ENCODE measurements around the gene SERTAD2. TPM values are rescaled to one million over a fixed set of nuclear protein-coding genes. Genes with fewer than 3 reads are reported as not detected.

Gene SERTAD2
- total RNA-seq, 1 donor from 2014 or later: 21.9 TPM

- peak; percentile 59 for ATAC-seq
These were observed 46.1 kb downstream of the SERTAD2 start for GRCh38 chr2:64607381-64608304.

DNA sequence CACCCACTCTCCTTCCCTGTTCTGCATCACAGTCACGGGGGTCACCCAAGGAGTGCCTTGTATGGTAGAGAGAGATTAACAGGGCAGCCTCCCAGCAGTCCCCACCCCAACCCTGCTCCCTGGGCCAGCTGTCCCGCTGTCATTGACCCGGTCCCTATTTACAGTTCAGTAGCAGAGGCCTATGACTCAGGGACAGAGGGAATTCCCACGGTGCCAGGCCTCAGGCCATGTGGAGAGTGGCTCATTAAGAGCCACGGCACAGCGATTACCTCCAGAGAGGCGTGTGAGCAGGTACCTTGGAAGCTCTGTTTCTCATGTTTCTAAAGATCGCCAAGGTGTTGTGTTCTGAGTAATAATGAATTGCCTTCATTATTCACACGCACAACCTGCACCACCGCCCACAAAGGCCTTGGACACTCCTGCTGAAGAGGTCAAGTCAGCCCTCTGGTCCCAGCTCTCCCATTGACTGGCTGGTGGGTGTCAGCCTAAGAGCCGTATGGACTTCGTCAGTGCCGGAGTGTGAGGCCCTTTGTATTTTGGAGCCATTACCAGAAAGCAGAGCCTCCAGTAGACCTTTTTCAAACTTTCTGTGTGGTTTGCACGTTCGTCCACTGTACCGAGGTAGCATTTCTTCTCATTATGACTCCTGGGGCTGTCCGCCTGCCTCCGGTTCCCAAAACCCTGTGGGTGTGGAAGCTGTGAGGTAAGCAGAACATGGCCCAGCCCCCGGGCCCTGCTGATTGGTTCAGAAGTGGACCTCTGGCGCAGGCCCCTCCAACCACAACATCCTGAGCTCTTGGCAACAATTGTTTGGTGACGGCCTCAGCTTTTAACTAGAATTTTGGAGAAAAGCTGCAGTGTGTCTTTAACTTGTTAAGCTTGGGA, 47.0 kb downstream of the SERTAD2 start:
- peak; percentile 91 for ATAC-seq

DNA sequence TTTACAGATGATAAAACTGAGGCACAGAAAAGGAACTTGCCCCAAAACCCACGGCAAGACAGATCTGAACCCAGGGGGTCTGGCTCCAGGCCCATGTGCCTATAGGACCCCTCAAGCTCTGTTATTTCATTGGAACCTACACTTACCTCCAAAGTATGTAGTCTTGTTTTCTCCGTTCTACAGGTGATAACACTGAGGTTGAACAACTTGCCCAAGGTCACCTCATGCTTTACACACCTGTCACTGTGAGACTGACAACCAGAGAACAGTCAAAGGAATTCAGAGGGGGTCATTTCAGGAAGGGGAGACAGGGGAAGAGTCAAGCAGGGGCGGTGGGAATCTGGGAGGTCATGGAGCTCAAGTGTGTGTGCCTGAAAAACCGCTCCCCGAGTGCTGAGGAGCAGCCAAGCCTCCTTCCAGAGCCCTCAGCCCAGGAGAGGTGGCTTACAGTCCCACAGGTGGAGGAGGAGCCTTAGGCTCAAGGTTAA, 47.7 kb downstream of the SERTAD2 start:
- no peak for ATAC-seq

DNA sequence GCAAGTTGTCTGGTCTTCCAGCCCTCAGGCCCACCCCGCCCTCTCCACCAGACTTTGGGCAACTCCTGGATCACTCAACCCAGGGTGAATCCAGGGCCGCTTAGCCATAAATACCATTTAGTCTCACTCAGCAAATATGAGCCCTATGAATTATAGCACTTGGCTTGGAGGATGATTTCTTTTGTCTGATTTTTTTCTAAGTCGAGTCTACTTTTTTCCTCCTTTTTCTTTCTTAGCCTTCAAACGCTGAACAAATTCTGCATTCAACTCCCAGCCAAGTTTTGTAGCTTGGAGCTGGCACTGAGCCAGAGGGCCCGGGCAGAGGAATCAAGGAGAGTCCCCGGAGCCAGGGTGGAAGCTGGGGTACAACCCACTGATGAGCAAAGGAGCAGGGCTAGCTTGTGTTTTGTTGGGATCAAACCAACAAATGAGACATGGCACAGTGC, 48.7 kb downstream of the SERTAD2 start:
- no peak for ATAC-seq

GRCh38 chr2:64604155-64604554, 49.6 kb downstream of the SERTAD2 start:
- no peak for ATAC-seq

- ATAC-seq: no peak
These were observed 51.3 kb downstream of the SERTAD2 start for GRCh38 chr2:64602436-64602835.

DNA sequence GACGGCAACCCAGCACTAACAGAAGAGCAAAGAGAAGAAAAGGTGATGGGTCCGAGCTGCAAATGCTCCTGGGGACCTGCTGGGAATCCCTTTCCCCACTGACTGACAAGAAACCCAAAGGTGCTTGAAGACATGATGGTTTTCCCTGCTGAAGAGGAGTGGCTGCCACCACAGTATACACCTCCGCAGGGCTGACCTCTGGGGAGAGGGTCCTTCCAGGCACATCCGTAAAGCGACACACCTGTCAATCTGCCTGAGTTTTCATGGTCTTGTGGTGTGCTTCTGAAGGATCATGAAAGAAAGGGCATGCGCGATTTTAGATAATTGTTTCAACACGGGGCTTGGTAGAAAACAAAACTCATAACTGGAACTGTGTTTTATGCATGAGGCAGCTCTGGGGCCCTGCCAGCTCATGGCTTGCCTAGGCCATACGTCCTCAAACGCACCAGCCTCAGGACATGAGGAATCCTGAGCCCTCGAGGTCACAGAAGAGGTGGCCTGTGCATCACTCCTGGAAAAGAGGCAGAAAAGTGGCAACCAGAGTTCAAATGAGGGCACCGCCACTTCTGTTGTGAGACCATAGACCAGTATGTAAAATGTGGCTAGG, 51.8 kb downstream of the SERTAD2 start:
- ATAC-seq: no peak

DNA sequence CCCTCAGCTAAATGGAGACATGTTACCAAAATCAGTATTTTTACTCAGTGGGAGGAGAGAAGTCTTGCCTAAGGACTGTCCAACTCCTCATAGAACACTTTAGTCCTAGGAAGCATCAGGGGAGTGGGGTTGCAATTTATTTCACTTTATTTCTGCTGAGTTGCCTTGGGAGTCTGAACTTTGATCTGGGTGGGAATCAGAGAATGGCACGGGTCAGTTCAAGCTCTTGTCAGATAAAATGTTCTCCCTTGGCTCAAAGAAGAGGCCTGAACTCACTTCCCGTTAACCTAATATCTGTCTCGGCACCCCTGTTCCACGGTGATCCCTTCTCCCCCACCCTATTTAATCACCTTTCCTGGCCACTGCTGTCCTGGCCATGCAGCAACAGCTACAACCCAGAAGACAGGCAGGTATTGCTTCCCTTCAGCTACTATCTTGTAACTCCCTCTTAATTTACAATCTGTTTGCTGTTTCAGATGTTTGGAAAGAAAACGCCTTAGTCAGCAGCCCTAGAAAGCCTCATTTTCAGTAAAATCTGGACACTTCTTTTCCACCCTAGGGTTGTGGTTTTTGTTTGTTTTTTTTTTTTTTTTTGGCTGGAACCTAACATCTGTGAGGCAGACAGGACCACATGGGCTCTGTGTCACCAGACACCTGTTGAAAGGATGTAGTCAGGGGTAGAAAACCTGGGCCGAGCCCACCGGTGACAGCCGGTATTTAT, 52.5 kb downstream of the SERTAD2 start:
- no peak for ATAC-seq

- ATAC-seq: no peak
These were observed 54.2 kb downstream of the SERTAD2 start for GRCh38 chr2:64599469-64599868.

- no peak for ATAC-seq
These were observed 55.5 kb downstream of the SERTAD2 start for GRCh38 chr2:64598226-64598625.

DNA sequence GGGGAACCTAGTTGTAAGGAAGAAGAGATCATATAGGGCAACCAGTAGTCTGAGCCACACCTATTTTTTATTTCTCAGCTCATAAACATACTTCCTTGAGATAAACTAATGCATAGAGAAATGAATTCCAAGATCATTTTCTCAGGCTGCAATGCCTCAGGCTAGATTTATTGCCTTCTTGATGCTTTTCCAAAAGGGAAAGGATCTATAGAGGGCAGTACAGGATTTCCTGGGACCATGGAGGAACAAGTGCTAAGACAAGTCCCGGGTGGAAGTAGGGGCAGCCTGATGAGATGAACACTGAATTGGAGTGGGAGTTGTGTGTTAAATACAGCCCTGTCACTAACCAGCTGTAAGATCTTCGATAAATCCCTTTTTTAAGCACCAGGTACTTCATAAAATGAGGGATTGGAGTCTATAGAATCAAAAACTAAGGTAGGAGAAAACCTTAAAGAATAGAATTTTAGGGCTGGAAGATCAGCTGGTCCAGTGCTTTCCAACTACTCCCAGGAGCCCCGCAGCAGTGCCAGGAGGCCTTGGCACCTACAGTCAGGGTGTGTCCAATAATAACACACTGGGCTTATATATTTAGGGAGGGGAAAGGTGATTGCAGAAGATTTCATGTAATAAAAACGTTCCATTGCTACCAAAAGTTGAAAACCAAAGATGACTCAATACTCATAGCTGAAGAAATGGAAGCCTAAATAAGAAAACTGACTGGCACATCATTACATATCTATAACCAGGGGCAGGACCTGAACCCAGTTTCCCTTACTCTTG, 58.1 kb downstream of the SERTAD2 start:
- peak; percentile 26 for ATAC-seq

DNA sequence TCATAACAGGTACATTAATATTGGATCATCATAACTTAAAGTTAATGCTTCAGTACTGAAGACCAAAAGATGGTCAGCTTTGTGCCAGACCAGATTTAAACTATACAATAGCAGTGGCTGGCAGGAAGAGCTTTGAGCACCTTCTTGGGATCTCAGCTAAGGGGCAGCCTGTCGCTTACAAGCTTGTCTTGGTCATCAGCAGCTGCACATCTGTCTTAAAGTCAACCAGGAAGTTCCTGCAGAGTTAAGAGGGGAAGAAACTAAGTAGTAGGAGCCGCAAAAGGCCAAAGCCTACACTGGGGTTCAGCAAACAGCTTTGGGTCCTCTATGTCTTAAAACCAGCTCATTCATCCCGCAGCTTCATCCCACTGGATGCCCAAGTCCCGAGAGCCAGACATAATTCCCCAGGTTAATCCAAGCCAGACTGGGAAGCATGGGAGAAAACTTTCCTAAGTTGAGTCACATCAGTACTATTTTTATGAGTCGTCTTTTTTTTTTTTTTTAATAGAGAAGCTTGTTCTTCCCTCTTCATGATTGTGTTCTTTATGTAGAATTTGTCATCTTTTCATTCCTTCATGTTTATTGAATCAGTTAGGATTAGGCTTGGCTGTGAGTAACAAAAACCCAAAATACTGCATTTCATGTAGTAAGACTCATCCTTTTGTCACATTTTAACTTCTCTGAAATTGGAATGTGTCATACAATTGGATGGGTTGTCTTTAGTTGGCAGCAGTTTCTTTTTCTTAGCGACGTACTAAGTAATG, 59.3 kb downstream of the SERTAD2 start:
- ATAC-seq: peak; percentile 67

- no peak for ATAC-seq
These were observed 60.6 kb downstream of the SERTAD2 start for GRCh38 chr2:64593035-64593655.

- ATAC-seq: peak; percentile 3
These were observed 62.5 kb downstream of the SERTAD2 start for GRCh38 chr2:64591188-64591587.

DNA sequence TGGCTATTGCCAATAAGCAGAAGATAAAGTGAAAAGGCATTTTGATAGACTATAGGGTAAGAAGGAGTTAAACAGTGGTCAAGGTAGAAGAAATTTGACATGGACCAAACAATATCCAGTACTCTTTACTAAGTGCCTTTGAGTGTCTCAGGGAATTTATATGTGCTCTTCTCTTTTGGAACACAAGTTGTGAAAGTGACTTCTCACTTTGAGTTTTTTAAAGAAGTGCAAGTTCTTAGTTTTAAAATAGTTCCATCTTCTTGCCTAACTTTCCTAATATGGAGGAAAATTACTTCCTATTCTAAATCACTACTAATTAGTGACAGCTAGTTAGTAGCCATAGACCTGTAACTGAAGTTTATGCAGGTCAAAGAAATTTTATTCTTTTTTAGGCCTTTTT, 66.2 kb downstream of the SERTAD2 start:
- no peak for ATAC-seq

DNA sequence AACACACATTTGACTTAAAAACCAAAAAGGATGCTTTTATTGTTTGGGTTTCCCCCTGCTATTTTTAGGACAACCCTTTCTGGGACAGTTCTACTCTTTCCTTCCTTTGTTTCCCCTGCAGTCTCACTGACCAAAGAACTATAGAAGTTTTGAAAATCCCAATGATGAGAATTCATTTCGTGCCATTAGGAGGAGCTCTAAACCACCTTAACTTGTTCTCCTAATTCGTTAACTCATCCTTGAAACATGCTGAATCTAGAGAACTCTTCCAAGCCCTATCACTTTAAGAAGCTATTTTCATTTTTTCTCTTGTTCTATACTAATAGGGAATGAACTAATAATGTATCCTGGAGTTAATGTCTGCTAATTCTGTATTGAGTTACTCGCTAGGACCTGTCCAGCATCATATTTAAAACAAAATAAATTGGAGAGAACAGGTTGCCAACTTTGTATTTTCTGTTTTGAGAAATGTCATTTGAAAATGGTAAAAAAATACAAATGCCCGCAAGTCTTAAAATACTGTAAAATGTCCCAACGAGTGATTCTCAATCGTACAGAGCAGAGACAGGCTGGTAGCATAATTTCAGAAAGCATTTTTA, 66.7 kb downstream of the SERTAD2 start:
- ATAC-seq: peak; percentile 71

DNA sequence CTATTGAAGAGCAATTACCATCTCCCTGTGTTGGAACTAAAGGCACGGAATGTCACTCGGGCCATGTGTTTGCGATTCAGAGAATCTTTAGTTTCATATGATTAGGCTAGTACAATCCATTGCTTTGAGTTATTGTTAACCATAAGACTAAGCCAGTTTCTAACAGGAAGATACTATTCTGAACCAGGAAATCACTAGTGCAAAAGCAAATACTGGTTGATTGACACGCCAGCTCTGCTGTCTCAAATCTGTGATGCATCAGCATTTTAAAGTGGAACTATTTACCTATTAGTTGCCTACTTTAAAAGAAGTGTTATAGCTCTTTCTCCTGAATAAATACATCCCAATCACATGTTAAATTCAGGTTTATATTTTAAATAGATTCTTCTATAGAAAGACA, 67.7 kb downstream of the SERTAD2 start:
- peak; percentile 54 for ATAC-seq

DNA sequence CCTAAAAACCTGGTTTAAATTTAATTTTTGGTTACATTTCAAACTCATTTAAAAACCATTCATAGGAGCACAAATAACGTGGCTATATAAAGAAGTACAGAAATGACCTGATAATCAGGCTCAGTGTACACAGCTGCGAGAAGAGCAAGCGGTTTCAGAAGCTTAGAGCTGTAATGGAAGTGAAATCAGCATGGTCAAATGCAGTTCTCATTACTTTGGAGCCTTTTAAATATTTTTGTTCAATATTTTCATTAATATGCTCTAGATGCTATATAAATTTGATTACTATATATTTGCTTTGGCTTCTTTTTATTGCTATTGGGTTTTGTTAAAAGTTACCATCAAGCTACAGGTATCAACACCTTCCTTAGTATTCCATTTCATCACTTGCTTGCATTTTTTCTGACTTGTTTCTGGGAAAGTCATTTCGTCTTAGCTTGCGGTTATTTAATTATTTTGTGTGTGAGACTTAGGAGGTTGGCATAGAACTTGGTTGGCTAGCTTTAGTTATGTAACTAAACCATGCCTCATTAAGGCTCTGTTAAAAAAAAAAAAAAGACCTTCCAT, 70.9 kb downstream of the SERTAD2 start:
- no peak for ATAC-seq

Data from esophagus mucosa (tissue), 1 donor.